CD1c-positive myeloid dendritic cell (primary cell): ENCODE results near the gene ABCA4.
A peak's percentile ranks its signal among the peaks of the same experiment; 100 is the strongest.

Source experiments
- DNase-seq: peaks from one replicate; pipeline ENCODE4 v3.0.0-alpha.2; 2016; ENCODE audit errors: extremely low spot score

The ABCA4 gene

GRCh38 chr1:94104776-94105580, 16.0 kb downstream of the ABCA4 start:
- no peak for DNase-seq

GRCh38 chr1:94104127-94104684, 16.7 kb downstream of the ABCA4 start:
- no peak for DNase-seq

- no peak for DNase-seq
Measured at GRCh38 chr1:94103608-94104007, 17.3 kb downstream of the ABCA4 start.

- peak; percentile 35 for DNase-seq
Measured at GRCh38 chr1:94101613-94102525, 19.1 kb downstream of the ABCA4 start.

- no peak for DNase-seq
Measured at GRCh38 chr1:94100785-94101612, 19.9 kb downstream of the ABCA4 start.

GRCh38 chr1:94100129-94100784, 20.7 kb downstream of the ABCA4 start:
- DNase-seq: no peak

- no peak for DNase-seq
Measured at GRCh38 chr1:94099303-94099702, 21.6 kb downstream of the ABCA4 start.

GRCh38 chr1:94098585-94099111, 22.3 kb downstream of the ABCA4 start:
- DNase-seq: no peak

- DNase-seq: no peak
Measured at GRCh38 chr1:94096797-94097549, 24.0 kb downstream of the ABCA4 start.

- no peak for DNase-seq
Measured at GRCh38 chr1:94095744-94096469, 25.0 kb downstream of the ABCA4 start.

- DNase-seq: no peak
Measured at GRCh38 chr1:94095112-94095637, 25.8 kb downstream of the ABCA4 start.

GRCh38 chr1:94094469-94095111, 26.4 kb downstream of the ABCA4 start:
- peak; percentile 67 for DNase-seq

GRCh38 chr1:94093996-94094395, 27.0 kb downstream of the ABCA4 start:
- peak; percentile 30 for DNase-seq

GRCh38 chr1:94093396-94093795, 27.6 kb downstream of the ABCA4 start:
- DNase-seq: no peak

GRCh38 chr1:94092210-94092613, 28.7 kb downstream of the ABCA4 start:
- DNase-seq: peak; percentile 13

- DNase-seq: no peak
Measured at GRCh38 chr1:94090761-94091160, 30.2 kb downstream of the ABCA4 start.

GRCh38 chr1:94087193-94087592, 33.8 kb downstream of the ABCA4 start:
- DNase-seq: no peak

GRCh38 chr1:94084547-94084946, 36.4 kb downstream of the ABCA4 start:
- no peak for DNase-seq

GRCh38 chr1:94084085-94084484, 36.9 kb downstream of the ABCA4 start:
- no peak for DNase-seq
